HEK293 (cell line): ENCODE results near the gene KDM5C.

ENCODE experiments used
- BCL11A ChIP-seq: fragments of 450-650 bp; formaldehyde crosslinking; IDR thresholded peaks from 2 replicates; pipeline ENCODE4 v1.5.1; 2016; ENCODE audit warnings: low read depth, missing biosample characterization, missing genetic modification characterization
- ELK4 ChIP-seq: IDR thresholded peaks from 2 replicates; pipeline ENCODE4 v1.6.1; 2011; ENCODE audit warnings: mild to moderate bottlenecking, low read depth, low read length, borderline replicate concordance
- GLIS2 ChIP-seq: fragments of 450-650 bp; formaldehyde crosslinking; IDR thresholded peaks from 2 replicates; pipeline ENCODE4 v1.5.1; 2016; ENCODE audit warnings: missing biosample characterization, missing genetic modification characterization
- IKZF3 ChIP-seq: fragments of 450-650 bp; IDR thresholded peaks from 2 replicates; pipeline ENCODE4 v1.5.0; 2018; ENCODE audit warnings: missing biosample characterization, mild to moderate bottlenecking, missing genetic modification characterization, moderate library complexity
- INSM2 ChIP-seq: fragments of 450-650 bp; formaldehyde crosslinking; IDR thresholded peaks from 2 replicates; pipeline ENCODE4 v1.5.1; 2016; ENCODE audit warnings: missing biosample characterization, missing genetic modification characterization
- KLF16 ChIP-seq: fragments of 450-650 bp; formaldehyde crosslinking; IDR thresholded peaks from 2 replicates; pipeline ENCODE4 v1.5.1; 2017; ENCODE audit warnings: missing biosample characterization, missing genetic modification characterization
- MZF1 ChIP-seq: fragments of 450-650 bp; formaldehyde crosslinking; IDR thresholded peaks from 2 replicates; pipeline ENCODE4 v1.5.1; 2017; ENCODE audit warnings: missing biosample characterization, missing genetic modification characterization, borderline replicate concordance
- REPIN1 ChIP-seq: fragments of 450-650 bp; formaldehyde crosslinking; IDR thresholded peaks from 2 replicates; pipeline ENCODE4 v1.5.1; 2017; ENCODE audit warnings: missing biosample characterization, missing genetic modification characterization, low read depth
- SCRT1 ChIP-seq: fragments of 450-650 bp; formaldehyde crosslinking; IDR thresholded peaks from 2 replicates; pipeline ENCODE4 v1.5.1; 2016; ENCODE audit warnings: missing biosample characterization, missing genetic modification characterization, borderline replicate concordance
- SCRT2 ChIP-seq: fragments of 450-650 bp; formaldehyde crosslinking; IDR thresholded peaks from 2 replicates; pipeline ENCODE4 v1.5.1; 2016; ENCODE audit warnings: missing biosample characterization, missing genetic modification characterization
- TCF7L2 ChIP-seq: IDR thresholded peaks from 2 replicates; pipeline ENCODE4 v1.6.1; 2011; ENCODE audit warnings: low read depth, mild to moderate bottlenecking, inconsistent platforms, low read length, moderate library complexity, borderline replicate concordance
- TRIM28 ChIP-seq: IDR thresholded peaks from 2 replicates; pipeline ENCODE4 v1.6.1; 2011; ENCODE audit warnings: low read length, control low read depth, borderline replicate concordance
- ZBTB17 ChIP-seq: fragments of 450-650 bp; formaldehyde crosslinking; IDR thresholded peaks from 2 replicates; pipeline ENCODE4 v1.5.1; 2016; ENCODE audit warnings: missing biosample characterization, missing genetic modification characterization
- ZBTB7A ChIP-seq: fragments of 450-650 bp; formaldehyde crosslinking; IDR thresholded peaks from 2 replicates; pipeline ENCODE4 v1.5.1; 2016; ENCODE audit warnings: low read depth, missing biosample characterization, missing genetic modification characterization
- ZFP41 ChIP-seq: fragments of 450-650 bp; formaldehyde crosslinking; IDR thresholded peaks from 2 replicates; pipeline ENCODE4 v1.5.1; 2016; ENCODE audit warnings: missing biosample characterization, missing genetic modification characterization, borderline replicate concordance
- ZIC2 ChIP-seq: fragments of 450-650 bp; formaldehyde crosslinking; IDR thresholded peaks from 2 replicates; pipeline ENCODE4 v1.5.1; 2016; ENCODE audit warnings: missing biosample characterization, missing genetic modification characterization
- ZNF148 ChIP-seq: fragments of 450-650 bp; formaldehyde crosslinking; IDR thresholded peaks from 2 replicates; pipeline ENCODE4 v1.5.0; 2017; ENCODE audit warnings: missing biosample characterization, missing genetic modification characterization, borderline replicate concordance
- ZNF155 ChIP-seq: fragments of 450-650 bp; formaldehyde crosslinking; IDR thresholded peaks from 2 replicates; pipeline ENCODE4 v1.5.1; 2016; ENCODE audit warnings: missing biosample characterization, missing genetic modification characterization
- ZNF16 ChIP-seq: fragments of 450-650 bp; formaldehyde crosslinking; IDR thresholded peaks from 2 replicates; pipeline ENCODE4 v1.5.1; 2016; ENCODE audit warnings: low read depth, missing biosample characterization, missing genetic modification characterization
- ZNF169 ChIP-seq: fragments of 450-650 bp; formaldehyde crosslinking; IDR thresholded peaks from 2 replicates; pipeline ENCODE4 v1.5.1; 2016; ENCODE audit warnings: missing biosample characterization, missing genetic modification characterization
- ZNF19 ChIP-seq: fragments of 450-650 bp; formaldehyde crosslinking; IDR thresholded peaks from 2 replicates; pipeline ENCODE4; 2016; ENCODE audit warnings: missing biosample characterization, missing genetic modification characterization, low read depth
- ZNF391 ChIP-seq: fragments of 450-650 bp; formaldehyde crosslinking; IDR thresholded peaks from 2 replicates; pipeline ENCODE4 v1.5.1; 2016; ENCODE audit warnings: low read depth, missing biosample characterization, missing genetic modification characterization, borderline replicate concordance
- ZNF449 ChIP-seq: fragments of 450-650 bp; formaldehyde crosslinking; IDR thresholded peaks from 2 replicates; pipeline ENCODE4 v1.5.1; 2017; ENCODE audit warnings: missing biosample characterization, mild to moderate bottlenecking, missing genetic modification characterization, moderate library complexity
- ZNF580 ChIP-seq: fragments of 450-650 bp; formaldehyde crosslinking; IDR thresholded peaks from 2 replicates; pipeline ENCODE4 v1.5.1; 2016; ENCODE audit warnings: missing biosample characterization, missing genetic modification characterization
- ZNF610 ChIP-seq: fragments of 450-650 bp; formaldehyde crosslinking; IDR thresholded peaks from 2 replicates; pipeline ENCODE4 v1.5.1; 2016; ENCODE audit warnings: missing biosample characterization, missing genetic modification characterization, borderline replicate concordance
- ZNF670 ChIP-seq: fragments of 450-650 bp; formaldehyde crosslinking; IDR thresholded peaks from 2 replicates; pipeline ENCODE4 v1.5.1; 2016; ENCODE audit warnings: missing biosample characterization, missing genetic modification characterization, low read depth
- ZNF776 ChIP-seq: fragments of 450-650 bp; formaldehyde crosslinking; IDR thresholded peaks from 2 replicates; pipeline ENCODE4 v1.5.0; 2017; ENCODE audit warnings: missing biosample characterization, missing genetic modification characterization, borderline replicate concordance
- ZSCAN5A ChIP-seq: fragments of 450-650 bp; formaldehyde crosslinking; IDR thresholded peaks from 2 replicates; pipeline ENCODE4 v1.5.1; 2016; ENCODE audit warnings: missing biosample characterization, missing genetic modification characterization

Gene KDM5C

GRCh38 chrX:53224860-53225797, at the start of gene KDM5C (continued):
- peak; percentile 89 for TF ChIP-seq ELK4
- no peak for TF ChIP-seq MZF1 (tag by site-specific recombination)
- TF ChIP-seq SCRT1 (tag by site-specific recombination): no peak
- TF ChIP-seq TRIM28: no peak; the same call in none of the 2 replicates
- TF ChIP-seq ZNF776: no peak
- TF ChIP-seq TCF7L2: no peak
- TF ChIP-seq ZBTB7A (tag by site-specific recombination): peak; percentile 100
- TF ChIP-seq ZNF391 (tag by site-specific recombination): peak; percentile 99
- TF ChIP-seq ZNF670: no peak
- TF ChIP-seq ZNF148 (tag by site-specific recombination): peak; percentile 99
- TF ChIP-seq IKZF3 (tag by site-specific recombination): no peak
- peak; percentile 68 for TF ChIP-seq SCRT2 (tag by site-specific recombination)
- no peak for TF ChIP-seq ZNF169
- 0 out of 2 replicates have a peak, but pooled peaks have one; percentile 93 for TF ChIP-seq ZFP41 (tag by site-specific recombination)
- 0 out of 2 replicates have a peak, but pooled peaks have one; percentile 12 for TF ChIP-seq ZNF16 (tag by site-specific recombination)
- TF ChIP-seq GLIS2: peak; percentile 93
- peak; percentile 91 for TF ChIP-seq ZSCAN5A (tag by site-specific recombination)
- no peak; the same call in 1 of the 2 replicates for TF ChIP-seq BCL11A
- TF ChIP-seq ZNF155 (tag by site-specific recombination): no peak
- TF ChIP-seq ZNF449 (tag by site-specific recombination): no peak; the same call in 1 of the 2 replicates
- TF ChIP-seq INSM2: peak; percentile 94
- peak; percentile 99 for TF ChIP-seq ZNF580 (tag by site-specific recombination)
- TF ChIP-seq ZBTB17 (tag by site-specific recombination): peak; percentile 94
- peak; percentile 69 for TF ChIP-seq ZIC2 (tag by site-specific recombination)
- no peak for TF ChIP-seq ZNF19 (tag by site-specific recombination)
- peak; percentile 96 for TF ChIP-seq KLF16
- TF ChIP-seq ZNF610 (tag by site-specific recombination): peak; percentile 91; the same call in 1 of the 2 replicates
- TF ChIP-seq REPIN1 (tag by site-specific recombination): peak; percentile 78
